GM12872 (cell line): ENCODE data around the gene FBXO46.

ENCODE experiments used
- TF ChIP-seq, protein P1 (sequence below): IDR thresholded peaks from 3 replicates; pipeline ENCODE4 v1.5.1; 2011; ENCODE audit warnings: low read depth, mild to moderate bottlenecking, low read length, moderate library complexity; ENCODE audit not compliant: insufficient read depth

The FBXO46 gene

DNA sequence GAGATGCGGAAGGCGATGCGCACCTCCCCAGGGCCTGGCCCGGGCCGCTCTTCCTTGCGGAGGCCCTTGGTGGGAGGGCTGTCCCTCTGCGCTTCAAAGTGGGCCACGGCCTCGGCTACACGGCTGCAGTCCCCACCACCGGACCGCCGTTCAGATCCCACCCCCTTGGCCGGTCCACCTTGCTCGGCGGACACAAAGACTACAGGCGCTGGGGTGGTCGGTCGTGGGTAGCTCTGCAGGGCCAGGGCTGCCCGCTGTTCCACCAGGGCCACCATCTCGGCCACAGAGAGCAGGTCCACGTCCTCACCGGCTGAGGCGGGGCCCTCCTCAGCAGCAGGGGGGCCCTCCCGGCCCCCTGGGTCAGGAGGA lies 18.0 kb downstream of the FBXO46 start:
- TF ChIP-seq, protein P1, sequence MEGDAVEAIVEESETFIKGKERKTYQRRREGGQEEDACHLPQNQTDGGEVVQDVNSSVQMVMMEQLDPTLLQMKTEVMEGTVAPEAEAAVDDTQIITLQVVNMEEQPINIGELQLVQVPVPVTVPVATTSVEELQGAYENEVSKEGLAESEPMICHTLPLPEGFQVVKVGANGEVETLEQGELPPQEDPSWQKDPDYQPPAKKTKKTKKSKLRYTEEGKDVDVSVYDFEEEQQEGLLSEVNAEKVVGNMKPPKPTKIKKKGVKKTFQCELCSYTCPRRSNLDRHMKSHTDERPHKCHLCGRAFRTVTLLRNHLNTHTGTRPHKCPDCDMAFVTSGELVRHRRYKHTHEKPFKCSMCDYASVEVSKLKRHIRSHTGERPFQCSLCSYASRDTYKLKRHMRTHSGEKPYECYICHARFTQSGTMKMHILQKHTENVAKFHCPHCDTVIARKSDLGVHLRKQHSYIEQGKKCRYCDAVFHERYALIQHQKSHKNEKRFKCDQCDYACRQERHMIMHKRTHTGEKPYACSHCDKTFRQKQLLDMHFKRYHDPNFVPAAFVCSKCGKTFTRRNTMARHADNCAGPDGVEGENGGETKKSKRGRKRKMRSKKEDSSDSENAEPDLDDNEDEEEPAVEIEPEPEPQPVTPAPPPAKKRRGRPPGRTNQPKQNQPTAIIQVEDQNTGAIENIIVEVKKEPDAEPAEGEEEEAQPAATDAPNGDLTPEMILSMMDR, result no peak

DNA sequence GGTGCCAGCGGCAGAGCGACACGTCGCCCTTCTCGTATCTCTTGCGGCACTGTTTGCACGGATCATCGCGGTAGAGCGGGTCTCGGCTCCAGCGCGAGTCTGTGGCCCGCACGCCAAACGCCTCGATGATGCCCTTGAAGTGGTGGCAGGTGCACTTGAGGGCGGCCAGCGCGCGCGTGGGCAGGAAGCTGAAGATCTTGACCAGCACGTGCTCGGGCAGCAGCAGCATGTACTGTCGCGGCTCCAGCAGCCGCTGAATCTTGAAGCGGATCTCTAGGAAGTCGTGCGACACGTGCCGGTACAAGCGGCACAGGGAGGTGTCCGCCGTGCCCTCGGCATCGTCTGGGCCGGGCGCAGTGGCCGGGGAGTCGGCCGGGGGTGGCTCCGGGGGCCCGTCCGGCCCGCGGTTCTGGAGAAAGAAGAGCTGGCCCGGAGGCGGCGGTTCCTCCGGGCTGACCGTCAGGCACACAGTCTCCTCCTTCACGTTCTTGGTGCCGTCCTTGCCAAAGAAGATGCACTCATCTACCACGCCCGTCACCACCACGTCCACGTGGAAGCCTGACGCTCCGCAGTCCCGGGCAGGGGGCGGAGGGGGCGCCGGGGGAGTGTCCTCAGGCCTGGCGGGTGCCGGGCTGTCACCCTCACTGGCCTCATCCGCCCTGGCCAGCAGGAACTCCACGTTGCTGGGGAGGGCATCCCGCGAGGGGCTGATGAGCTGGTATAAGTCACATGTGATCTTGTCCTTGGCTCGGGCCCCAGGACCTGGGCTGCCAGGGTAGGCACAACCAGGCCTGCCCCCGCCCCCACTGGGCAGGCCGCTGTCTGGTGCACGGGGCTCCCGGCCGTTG lies 18.6 kb downstream of the FBXO46 start:
- TF ChIP-seq, protein P1, result no peak

- TF ChIP-seq, protein P1, result no peak
These were observed 20.2 kb downstream of the FBXO46 start for GRCh38 chr19:45710356-45711130.

DNA sequence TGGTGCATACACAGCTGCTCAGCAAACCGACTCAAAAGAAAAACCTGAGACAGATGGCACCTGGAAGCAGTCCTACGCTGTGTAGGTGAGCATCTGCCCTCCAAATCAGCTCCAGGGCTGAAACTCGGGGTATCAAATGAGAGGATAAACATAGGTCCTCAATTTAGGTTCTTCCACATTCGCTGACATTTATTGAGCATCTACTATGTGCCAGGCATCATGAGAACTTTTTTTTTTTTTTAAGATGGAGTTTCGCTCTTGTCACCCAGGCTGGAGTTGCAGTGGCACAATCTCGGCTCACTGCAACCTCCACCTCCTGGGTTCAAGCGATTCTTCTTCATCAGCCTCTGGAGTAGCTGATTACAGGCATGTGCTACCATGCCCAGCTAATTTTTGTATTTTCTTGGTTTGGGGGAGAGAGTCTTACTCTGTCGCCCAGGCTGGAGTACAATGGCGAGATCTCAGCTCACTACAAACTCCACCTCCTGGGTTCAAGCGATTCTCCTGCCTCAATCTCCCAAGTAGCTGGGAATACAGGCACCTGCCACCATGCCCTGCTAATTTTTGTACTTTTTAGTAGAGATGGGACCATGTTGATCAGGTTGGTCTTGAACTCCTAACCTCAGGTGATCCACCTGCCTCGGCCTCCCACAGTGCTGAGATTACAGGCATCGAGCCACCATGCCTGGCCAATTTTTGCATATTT lies 24.8 kb downstream of the FBXO46 start:
- TF ChIP-seq, protein P1, result no peak

GRCh38 chr19:45705115-45705514 lies 25.6 kb downstream of the FBXO46 start:
- TF ChIP-seq, protein P1, result no peak

DNA sequence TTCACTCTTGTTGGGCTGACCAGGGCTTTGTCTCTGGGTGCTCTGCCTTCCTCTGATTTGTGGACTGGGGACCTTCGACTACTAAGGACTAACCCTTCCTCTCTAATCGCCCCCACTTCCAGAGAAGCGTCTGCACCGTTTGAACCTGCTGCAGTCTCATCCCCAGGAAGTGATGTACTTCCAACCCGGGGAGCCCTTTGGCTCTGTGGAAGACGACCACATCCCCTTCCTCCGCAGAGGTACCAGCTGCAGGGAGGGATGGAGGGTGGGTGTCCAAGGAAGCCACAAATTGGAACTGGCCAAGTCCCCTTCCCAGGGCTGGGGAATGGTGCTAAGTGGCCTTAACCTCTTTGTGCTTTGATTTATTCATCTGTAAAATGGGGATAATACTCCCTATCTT lies 29.0 kb downstream of the FBXO46 start:
- TF ChIP-seq, protein P1, result no peak

DNA sequence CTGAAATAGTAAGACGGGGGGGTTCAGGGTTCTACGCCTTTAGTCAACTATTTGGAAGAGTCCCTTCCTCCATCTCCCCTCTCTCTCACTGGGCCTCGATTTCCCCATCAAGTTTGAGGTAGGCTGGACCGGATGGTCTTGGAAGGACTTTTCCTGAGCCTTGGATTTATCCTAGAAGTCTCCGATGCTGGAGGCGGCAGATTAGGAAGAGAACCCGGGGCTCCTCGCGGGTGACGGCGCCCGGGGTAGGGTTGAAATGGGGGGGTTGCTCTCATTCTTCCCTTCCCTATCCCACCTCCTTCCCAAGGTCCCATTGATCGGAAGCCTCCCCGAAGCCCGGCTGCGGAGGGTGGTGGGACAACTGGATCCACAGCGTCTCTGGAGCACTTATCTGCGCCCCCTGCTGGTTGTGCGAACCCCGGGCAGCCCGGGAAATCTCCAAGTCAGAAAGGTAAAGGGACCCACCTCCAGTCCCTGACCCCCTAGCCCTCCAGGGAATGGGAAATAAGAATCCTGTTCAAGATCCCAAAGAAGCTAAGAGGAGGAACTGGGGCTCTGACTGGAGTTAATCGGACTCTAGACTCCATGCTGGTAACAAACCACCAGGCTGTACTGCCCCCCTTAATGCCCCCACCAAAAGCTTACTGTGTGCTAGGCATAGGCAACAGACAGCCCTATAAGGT lies 37.4 kb downstream of the FBXO46 start:
- TF ChIP-seq, protein P1, result peak; percentile 92
